Panc1 (cell line): ENCODE results near the gene RAB30.

Experiments used
- POLR2AphosphoS5 ChIP-seq: IDR thresholded peaks from 2 replicates; pipeline ENCODE4 v1.6.1; 2012; ENCODE audit warnings: mild to moderate bottlenecking, low read depth, low read length, moderate library complexity
- SIN3A ChIP-seq: IDR thresholded peaks from 2 replicates; pipeline ENCODE4 v1.6.1; 2012; ENCODE audit warnings: low read depth, mild to moderate bottlenecking, low read length, moderate library complexity, borderline replicate concordance; ENCODE audit not compliant: insufficient read depth
- TCF7L2 ChIP-seq: IDR thresholded peaks from 2 replicates; pipeline ENCODE4 v1.6.1; 2011; ENCODE audit warnings: mild to moderate bottlenecking, low read depth, low read length, inconsistent platforms
- TF ChIP-seq, protein P1 (sequence below): fragments of 450-650 bp; IDR thresholded peaks from 2 replicates; pipeline ENCODE4 v1.5.1; 2017; ENCODE audit warnings: mild to moderate bottlenecking
- TF ChIP-seq, protein P2 (sequence below), 2 experiments: IDR thresholded peaks; 2 replicates each; pipeline ENCODE4 v1.6.1; 2011 to 2012; ENCODE audit warnings: low read depth in 2 of 2, control low read depth in 1 of 2, low read length in 1 of 2, mild to moderate bottlenecking in 1 of 2, moderate library complexity in 1 of 2; ENCODE audit not compliant: insufficient read depth in 1 of 2

GRCh38 chr11:83033371-83033770 lies 38.3 kb downstream of the RAB30 start:
- TF ChIP-seq POLR2AphosphoS5 (no peak), TCF7L2 (no peak), SIN3A (no peak)
- TF ChIP-seq, protein P1, sequence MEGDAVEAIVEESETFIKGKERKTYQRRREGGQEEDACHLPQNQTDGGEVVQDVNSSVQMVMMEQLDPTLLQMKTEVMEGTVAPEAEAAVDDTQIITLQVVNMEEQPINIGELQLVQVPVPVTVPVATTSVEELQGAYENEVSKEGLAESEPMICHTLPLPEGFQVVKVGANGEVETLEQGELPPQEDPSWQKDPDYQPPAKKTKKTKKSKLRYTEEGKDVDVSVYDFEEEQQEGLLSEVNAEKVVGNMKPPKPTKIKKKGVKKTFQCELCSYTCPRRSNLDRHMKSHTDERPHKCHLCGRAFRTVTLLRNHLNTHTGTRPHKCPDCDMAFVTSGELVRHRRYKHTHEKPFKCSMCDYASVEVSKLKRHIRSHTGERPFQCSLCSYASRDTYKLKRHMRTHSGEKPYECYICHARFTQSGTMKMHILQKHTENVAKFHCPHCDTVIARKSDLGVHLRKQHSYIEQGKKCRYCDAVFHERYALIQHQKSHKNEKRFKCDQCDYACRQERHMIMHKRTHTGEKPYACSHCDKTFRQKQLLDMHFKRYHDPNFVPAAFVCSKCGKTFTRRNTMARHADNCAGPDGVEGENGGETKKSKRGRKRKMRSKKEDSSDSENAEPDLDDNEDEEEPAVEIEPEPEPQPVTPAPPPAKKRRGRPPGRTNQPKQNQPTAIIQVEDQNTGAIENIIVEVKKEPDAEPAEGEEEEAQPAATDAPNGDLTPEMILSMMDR = no peak
- TF ChIP-seq, protein P2, sequence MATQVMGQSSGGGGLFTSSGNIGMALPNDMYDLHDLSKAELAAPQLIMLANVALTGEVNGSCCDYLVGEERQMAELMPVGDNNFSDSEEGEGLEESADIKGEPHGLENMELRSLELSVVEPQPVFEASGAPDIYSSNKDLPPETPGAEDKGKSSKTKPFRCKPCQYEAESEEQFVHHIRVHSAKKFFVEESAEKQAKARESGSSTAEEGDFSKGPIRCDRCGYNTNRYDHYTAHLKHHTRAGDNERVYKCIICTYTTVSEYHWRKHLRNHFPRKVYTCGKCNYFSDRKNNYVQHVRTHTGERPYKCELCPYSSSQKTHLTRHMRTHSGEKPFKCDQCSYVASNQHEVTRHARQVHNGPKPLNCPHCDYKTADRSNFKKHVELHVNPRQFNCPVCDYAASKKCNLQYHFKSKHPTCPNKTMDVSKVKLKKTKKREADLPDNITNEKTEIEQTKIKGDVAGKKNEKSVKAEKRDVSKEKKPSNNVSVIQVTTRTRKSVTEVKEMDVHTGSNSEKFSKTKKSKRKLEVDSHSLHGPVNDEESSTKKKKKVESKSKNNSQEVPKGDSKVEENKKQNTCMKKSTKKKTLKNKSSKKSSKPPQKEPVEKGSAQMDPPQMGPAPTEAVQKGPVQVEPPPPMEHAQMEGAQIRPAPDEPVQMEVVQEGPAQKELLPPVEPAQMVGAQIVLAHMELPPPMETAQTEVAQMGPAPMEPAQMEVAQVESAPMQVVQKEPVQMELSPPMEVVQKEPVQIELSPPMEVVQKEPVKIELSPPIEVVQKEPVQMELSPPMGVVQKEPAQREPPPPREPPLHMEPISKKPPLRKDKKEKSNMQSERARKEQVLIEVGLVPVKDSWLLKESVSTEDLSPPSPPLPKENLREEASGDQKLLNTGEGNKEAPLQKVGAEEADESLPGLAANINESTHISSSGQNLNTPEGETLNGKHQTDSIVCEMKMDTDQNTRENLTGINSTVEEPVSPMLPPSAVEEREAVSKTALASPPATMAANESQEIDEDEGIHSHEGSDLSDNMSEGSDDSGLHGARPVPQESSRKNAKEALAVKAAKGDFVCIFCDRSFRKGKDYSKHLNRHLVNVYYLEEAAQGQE (IDR thresholded peaks at IDR 0.05; ENCODE audit: insufficient read depth in 1 of 2, low read depth in 2 of 2, low read length in 1 of 2) = no peak
